BE2C (cell line): Measurements from ENCODE around the gene CCL16.

Source experiments
- DNase-seq: peaks from one replicate; pipeline ENCODE4 v3.0.0-alpha.2; 2020
- H3K27me3 ChIP-seq: fragments of 250-450 bp; sonication (Bioruptor Pico); 2 replicates; pipeline ENCODE4 v1.5.1; 2020; ENCODE audit warnings: mild to moderate bottlenecking
- H3K36me3 ChIP-seq: fragments of 250-450 bp; sonication (Bioruptor Pico); 2 replicates; pipeline ENCODE4 v1.5.1; 2020; ENCODE audit warnings: mild to moderate bottlenecking
- H3K4me1 ChIP-seq: fragments of 250-450 bp; sonication (Bioruptor Pico); 2 replicates; pipeline ENCODE4 v1.5.1; 2020
- H3K4me3 ChIP-seq: 2 replicates; pipeline ENCODE4 v1.5.1; 2011; ENCODE audit warnings: low read depth, low read length
- H3K9me3 ChIP-seq: fragments of 250-450 bp; sonication (Bioruptor Pico); 2 replicates; pipeline ENCODE4 v1.5.1; 2020
- TF ChIP-seq, protein P1 (sequence below): IDR thresholded peaks from 2 replicates; pipeline ENCODE4 v1.5.1; 2012; ENCODE audit warnings: mild to moderate bottlenecking, low read depth, low read length

The CCL16 gene

GRCh38 chr17:35978346-35978745 lies 3.0 kb downstream of the CCL16 start:
- no peaks in the 10 kb centered on the region for H3K36me3 ChIP-seq
- TF ChIP-seq, protein P1, sequence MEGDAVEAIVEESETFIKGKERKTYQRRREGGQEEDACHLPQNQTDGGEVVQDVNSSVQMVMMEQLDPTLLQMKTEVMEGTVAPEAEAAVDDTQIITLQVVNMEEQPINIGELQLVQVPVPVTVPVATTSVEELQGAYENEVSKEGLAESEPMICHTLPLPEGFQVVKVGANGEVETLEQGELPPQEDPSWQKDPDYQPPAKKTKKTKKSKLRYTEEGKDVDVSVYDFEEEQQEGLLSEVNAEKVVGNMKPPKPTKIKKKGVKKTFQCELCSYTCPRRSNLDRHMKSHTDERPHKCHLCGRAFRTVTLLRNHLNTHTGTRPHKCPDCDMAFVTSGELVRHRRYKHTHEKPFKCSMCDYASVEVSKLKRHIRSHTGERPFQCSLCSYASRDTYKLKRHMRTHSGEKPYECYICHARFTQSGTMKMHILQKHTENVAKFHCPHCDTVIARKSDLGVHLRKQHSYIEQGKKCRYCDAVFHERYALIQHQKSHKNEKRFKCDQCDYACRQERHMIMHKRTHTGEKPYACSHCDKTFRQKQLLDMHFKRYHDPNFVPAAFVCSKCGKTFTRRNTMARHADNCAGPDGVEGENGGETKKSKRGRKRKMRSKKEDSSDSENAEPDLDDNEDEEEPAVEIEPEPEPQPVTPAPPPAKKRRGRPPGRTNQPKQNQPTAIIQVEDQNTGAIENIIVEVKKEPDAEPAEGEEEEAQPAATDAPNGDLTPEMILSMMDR = no peak
- H3K4me1 ChIP-seq = no peaks in the 10 kb centered on the region
- H3K27me3 ChIP-seq = peaks cover 19% of the 10 kb centered on the region
- H3K4me3 ChIP-seq = no peak overlapping the region
- no peaks in the 10 kb centered on the region for H3K9me3 ChIP-seq
- no peak for DNase-seq

DNA sequence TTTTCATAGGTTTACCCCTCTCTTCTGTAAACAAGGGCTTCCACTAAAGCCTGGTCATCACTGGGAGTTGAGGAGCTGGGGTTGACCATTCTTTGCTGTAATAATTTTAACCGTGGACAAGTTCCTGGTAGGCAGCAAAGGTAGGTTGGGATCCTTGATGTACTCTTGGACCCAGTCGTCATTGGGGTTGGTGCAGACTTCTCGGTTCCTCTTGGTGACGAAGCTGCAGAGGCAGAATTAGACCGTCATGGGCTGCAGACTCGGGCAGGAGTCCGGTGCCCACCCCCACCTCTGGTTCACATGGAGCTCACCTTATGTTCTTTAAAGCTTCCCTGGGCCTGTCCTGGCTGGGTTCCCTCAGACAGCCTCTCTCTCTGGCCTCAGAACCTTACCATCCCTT lies 3.8 kb downstream of the CCL16 start:
- no peaks in the 10 kb centered on the region for H3K9me3 ChIP-seq
- peaks cover 19% of the 10 kb centered on the region for H3K27me3 ChIP-seq
- TF ChIP-seq, protein P1 = no peak

DNA sequence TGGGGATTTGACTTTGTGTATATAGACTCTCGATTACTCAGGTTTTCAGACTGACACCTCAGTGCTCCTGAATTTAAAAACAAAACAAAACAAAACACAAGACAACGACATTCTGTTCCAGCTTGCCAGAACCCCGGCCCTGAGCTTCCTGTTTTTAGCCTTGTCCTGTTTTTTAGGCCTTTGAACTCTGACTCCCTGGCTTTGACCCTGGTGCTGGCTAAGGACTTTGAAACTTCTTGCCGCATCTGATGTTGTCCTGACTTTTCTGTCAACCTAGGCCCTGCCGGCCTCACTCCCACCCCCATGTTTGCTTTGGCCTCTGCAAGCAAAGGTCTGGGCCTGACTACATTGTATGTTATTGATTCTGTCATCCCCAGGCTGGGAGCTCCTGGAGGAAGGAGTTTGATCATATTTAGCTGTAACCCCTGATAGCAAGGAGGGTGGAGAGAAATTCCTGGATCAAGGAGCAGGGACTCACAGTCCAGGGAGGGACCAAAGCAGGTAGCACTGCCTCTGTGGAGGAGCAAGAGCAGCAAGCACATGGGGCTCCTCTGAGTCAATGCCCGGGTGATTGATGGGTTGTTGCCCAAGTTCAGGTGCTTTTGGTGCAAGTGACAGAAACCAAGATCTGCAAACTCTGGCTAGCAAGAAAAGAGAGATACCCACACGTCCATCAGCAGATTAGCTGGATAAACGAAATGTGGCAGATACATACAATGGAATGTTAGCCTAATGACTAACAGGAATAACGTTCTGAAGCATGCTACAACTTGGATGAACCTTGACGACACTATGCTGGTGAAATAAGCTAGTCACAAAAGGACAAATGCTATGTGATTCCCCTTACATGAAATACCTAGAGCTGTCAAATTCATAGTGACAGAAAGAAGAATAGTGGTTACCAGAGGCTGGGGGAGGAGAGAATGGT lies 7.7 kb downstream of the CCL16 start:
- TF ChIP-seq, protein P1 = no peak
- Histone ChIP-seq H3K4me3 (no peak overlapping the region), H3K27me3 (peaks cover 8% of the 10 kb centered on the region; the same call in 1 of the 2 replicates), H3K9me3 (no peaks in the 10 kb centered on the region), H3K36me3 (no peaks in the 10 kb centered on the region), H3K4me1 (no peaks in the 10 kb centered on the region)
- DNase-seq = no peak

More for the DNA sequence above, 3.8 kb downstream of the CCL16 start:
- Histone ChIP-seq H3K36me3 (no peaks in the 10 kb centered on the region), H3K4me1 (no peaks in the 10 kb centered on the region), H3K4me3 (no peak overlapping the region)
- no peak for DNase-seq

DNA sequence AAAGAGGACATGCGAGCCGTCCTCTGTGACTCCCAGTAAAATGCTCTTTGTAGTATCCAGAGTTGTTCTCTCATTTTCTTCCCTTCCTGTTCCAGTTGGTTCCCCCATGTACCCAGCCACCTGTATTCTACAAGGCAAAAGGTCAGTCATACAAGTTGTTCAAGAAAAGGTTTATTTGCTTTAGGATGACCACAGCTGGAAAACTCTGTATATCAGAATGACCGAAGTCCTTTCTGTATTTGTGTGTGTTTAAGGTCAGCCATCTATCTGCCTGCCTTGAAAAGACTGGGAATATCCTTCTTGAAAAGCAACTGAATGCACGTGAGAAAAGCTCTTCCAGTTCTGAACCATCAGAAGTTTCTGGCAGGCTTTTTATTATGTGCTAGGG lies 8.4 kb downstream of the CCL16 start:
- Histone ChIP-seq H3K9me3 (no peaks in the 10 kb centered on the region), H3K36me3 (no peaks in the 10 kb centered on the region), H3K4me3 (no peak overlapping the region), H3K27me3 (peaks cover 4% of the 10 kb centered on the region; the same call in 1 of the 2 replicates), H3K4me1 (no peaks in the 10 kb centered on the region)
- no peak for DNase-seq
- TF ChIP-seq, protein P1 = no peak

DNA sequence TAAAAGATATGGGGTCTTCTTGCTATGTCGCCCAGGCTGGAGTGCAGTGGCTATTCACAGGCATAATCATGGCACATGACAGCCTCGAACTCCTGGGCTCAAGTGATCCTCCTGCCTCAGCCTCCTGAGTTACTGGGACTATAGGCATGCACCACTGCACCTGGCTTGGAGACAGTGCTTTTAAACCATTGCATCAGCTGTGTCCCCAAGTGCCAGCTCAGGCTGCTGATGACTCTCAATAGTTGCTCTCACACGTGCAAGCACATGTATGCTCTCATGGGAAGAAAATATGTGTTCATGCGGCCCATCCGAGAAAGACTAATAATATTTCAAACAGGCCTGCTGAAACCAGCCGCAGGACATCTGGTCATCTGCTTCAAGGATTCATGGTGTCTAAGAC lies 8.8 kb downstream of the CCL16 start:
- Histone ChIP-seq H3K9me3 (no peaks in the 10 kb centered on the region), H3K27me3 (peaks cover 4% of the 10 kb centered on the region; the same call in 1 of the 2 replicates), H3K36me3 (no peaks in the 10 kb centered on the region), H3K4me3 (no peak overlapping the region), H3K4me1 (no peaks in the 10 kb centered on the region)
- DNase-seq = no peak
- TF ChIP-seq, protein P1 = no peak

- Histone ChIP-seq H3K9me3 (no peaks in the 10 kb centered on the region), H3K4me1 (no peaks in the 10 kb centered on the region), H3K36me3 (no peaks in the 10 kb centered on the region), H3K27me3 (peaks cover 8% of the 10 kb centered on the region; the same call in 1 of the 2 replicates), H3K4me3 (no peak overlapping the region)
- TF ChIP-seq, protein P1 = no peak
- no peak for DNase-seq
Observed at GRCh38 chr17:35972066-35972465, 9.2 kb downstream of the CCL16 start.
